Measurements from ENCODE around the gene CCNB2.

DNA sequence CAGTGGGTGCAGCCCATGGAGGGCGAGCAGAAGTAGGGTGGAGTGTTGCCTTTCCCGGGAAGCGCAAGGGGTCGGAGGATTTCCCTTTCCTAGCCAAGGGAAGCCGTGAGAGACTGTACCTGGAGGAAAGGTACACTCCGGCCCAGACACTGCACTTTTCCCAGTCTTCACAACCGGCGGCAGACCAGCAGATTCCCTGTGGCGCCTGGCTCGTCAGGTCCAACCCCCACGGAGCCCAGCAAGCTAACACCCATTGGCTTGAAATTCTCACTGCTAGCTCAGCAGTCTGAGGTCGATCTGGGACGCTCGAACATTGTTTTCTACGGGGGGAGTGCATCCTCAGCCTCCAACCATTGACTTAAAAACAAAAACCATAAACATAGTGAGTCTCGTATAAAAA, 26.5 kb downstream of the CCNB2 start:
- TF ChIP-seq, protein P1, sequence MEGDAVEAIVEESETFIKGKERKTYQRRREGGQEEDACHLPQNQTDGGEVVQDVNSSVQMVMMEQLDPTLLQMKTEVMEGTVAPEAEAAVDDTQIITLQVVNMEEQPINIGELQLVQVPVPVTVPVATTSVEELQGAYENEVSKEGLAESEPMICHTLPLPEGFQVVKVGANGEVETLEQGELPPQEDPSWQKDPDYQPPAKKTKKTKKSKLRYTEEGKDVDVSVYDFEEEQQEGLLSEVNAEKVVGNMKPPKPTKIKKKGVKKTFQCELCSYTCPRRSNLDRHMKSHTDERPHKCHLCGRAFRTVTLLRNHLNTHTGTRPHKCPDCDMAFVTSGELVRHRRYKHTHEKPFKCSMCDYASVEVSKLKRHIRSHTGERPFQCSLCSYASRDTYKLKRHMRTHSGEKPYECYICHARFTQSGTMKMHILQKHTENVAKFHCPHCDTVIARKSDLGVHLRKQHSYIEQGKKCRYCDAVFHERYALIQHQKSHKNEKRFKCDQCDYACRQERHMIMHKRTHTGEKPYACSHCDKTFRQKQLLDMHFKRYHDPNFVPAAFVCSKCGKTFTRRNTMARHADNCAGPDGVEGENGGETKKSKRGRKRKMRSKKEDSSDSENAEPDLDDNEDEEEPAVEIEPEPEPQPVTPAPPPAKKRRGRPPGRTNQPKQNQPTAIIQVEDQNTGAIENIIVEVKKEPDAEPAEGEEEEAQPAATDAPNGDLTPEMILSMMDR (IDR thresholded peaks at IDR 0.05) = no peak
- TF ChIP-seq POLR2AphosphoS5 (IDR thresholded peaks at IDR 0.05) = no peak

Measured in esophagus muscularis mucosa (tissue), 3 donors.